Peyer's patch (tissue), 4 donors: Measurements from ENCODE around the gene ASPDH.

Experiments used
- POLR2A ChIP-seq, 2 donors: fragments of 450-650 bp; IDR thresholded peaks; one replicate each; pipeline ENCODE4 v1.5.1; 2017; ENCODE audit warnings: antibody characterized with exemption in 2 of 2, mild to moderate bottlenecking in 2 of 2, moderate library complexity in 2 of 2
- TF ChIP-seq, protein P1 (sequence below), 6 experiments: fragments of 450-650 bp in 4 of 6; fragments of 200-600 bp in 2 of 6; sonication (generic) in 1 of 6; IDR thresholded peaks; one replicate each; pipeline ENCODE4 v1.5.1; 2017 to 2019; ENCODE audit warnings: antibody characterized with exemption in 6 of 6, mild to moderate bottlenecking in 3 of 6, moderate library complexity in 1 of 6

GRCh38 chr19:50535672-50536187, 22.0 kb upstream of the ASPDH start:
- no peak for TF ChIP-seq POLR2A (IDR thresholded peaks at IDR 0.05)
- TF ChIP-seq, protein P1, sequence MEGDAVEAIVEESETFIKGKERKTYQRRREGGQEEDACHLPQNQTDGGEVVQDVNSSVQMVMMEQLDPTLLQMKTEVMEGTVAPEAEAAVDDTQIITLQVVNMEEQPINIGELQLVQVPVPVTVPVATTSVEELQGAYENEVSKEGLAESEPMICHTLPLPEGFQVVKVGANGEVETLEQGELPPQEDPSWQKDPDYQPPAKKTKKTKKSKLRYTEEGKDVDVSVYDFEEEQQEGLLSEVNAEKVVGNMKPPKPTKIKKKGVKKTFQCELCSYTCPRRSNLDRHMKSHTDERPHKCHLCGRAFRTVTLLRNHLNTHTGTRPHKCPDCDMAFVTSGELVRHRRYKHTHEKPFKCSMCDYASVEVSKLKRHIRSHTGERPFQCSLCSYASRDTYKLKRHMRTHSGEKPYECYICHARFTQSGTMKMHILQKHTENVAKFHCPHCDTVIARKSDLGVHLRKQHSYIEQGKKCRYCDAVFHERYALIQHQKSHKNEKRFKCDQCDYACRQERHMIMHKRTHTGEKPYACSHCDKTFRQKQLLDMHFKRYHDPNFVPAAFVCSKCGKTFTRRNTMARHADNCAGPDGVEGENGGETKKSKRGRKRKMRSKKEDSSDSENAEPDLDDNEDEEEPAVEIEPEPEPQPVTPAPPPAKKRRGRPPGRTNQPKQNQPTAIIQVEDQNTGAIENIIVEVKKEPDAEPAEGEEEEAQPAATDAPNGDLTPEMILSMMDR (IDR thresholded peaks at IDR 0.05) = no peak
